Coronary artery (tissue), 2 donors: Measurements from ENCODE around the gene ZNF750.
A peak's percentile ranks its signal among the peaks of the same experiment; 100 is the strongest.

Experiments used
- DNase-seq: peaks from one replicate; pipeline ENCODE4 v3.0.0-alpha.2; 2017; ENCODE audit warnings: low spot score
- H3K27ac ChIP-seq, 2 donors: fragments of 200-600 bp; sonication (generic); one replicate each; pipeline ENCODE4 v1.5.1; 2016 to 2019
- H3K4me3 ChIP-seq: fragments of 200-600 bp; sonication (generic); 2 replicates; pipeline ENCODE4 v1.5.1; 2016; ENCODE audit warnings: mild to moderate bottlenecking, moderate library complexity
- TF ChIP-seq, protein P1 (sequence below): fragments of 200-600 bp; sonication (generic); IDR thresholded peaks from one replicate; pipeline ENCODE4 v1.5.1; 2019; ENCODE audit warnings: antibody characterized with exemption

Gene ZNF750

DNA sequence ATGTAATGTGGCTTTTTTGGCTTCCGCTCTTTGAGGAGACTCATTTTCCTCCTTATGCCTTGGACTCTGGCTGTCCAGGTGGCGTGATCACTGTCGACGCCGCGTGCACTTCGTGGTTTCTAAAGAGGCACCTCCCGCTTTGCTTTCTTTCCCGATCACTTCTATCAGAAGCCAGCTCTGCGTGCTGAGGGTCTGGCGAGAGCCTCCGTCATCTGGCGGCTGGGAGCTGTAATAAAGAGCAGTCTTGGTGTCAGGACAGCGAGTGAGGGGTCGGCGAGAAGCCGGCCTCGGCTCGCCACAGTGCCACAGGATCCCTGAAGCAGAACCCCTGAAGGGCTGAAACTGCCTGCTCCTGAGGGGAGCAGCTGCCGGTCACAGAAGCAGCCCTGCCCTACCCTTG lies 7.4 kb downstream of the ZNF750 start:
- H3K27ac ChIP-seq = no peak overlapping the region
- DNase-seq = no peak
- TF ChIP-seq, protein P1, sequence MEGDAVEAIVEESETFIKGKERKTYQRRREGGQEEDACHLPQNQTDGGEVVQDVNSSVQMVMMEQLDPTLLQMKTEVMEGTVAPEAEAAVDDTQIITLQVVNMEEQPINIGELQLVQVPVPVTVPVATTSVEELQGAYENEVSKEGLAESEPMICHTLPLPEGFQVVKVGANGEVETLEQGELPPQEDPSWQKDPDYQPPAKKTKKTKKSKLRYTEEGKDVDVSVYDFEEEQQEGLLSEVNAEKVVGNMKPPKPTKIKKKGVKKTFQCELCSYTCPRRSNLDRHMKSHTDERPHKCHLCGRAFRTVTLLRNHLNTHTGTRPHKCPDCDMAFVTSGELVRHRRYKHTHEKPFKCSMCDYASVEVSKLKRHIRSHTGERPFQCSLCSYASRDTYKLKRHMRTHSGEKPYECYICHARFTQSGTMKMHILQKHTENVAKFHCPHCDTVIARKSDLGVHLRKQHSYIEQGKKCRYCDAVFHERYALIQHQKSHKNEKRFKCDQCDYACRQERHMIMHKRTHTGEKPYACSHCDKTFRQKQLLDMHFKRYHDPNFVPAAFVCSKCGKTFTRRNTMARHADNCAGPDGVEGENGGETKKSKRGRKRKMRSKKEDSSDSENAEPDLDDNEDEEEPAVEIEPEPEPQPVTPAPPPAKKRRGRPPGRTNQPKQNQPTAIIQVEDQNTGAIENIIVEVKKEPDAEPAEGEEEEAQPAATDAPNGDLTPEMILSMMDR = no peak
- H3K4me3 ChIP-seq = no peak overlapping the region

DNA sequence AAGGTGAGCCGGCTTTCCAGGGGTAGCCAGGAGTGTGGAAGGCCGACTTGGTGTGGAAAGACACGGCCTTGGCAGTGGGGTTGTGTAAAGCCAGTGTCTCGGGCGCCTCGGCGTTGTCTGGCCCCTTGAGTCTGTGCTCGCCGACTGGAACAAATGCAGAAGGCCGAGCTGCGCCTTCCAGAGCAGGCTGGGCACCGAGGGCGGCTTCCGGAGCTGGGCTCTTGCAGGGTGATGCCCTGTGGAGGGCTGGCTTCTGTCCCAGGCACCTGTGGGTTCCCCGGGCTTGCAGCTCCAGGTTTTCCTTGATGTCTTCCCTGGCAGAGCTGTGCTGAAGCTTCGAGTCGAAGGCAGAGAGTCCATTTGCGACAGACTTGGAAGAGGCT lies 8.0 kb downstream of the ZNF750 start:
- no peak for DNase-seq
- TF ChIP-seq, protein P1 = no peak
- Histone ChIP-seq H3K4me3 (no peak overlapping the region), H3K27ac (no peak overlapping the region)

DNA sequence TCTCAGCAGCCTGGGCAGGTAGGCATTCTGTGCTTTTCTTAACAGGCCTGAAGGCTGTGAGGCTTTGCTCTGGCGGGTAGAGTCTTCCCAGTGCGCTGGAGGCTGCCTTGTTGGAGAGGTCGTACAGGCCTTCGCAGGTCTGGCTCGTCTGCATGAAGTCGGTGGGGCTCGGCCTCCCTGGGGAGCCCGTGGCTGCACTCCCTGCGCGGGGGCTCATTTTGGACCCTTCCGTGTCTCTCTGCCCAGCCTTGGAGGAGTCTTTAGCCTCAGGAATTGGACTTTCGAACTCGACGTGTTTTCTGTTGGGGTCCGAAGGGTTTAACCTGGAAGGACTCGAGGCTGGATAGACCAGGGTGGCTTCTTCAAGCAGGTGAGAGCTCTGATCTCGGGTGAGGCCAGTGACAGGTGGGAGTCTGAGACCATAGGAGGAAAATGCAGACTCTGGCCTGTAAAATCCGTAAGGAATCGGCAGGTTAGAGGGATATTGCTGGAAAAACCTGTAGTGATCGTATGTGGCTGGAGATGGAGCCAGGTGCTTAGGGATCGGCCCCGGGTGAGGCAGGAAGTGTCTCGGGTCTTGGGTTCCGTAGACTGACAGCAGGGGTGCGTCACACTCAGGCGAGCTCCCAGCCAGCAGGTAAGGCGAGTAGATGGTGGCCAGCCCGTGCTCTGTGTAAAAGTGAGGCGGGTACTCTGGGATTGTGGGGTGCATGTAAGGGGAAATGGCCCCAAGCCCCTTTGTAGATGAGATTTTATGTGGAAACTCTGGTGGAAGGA lies 8.6 kb downstream of the ZNF750 start:
- TF ChIP-seq, protein P1 = no peak
- H3K27ac ChIP-seq = no peak overlapping the region
- DNase-seq = no peak
- no peak overlapping the region for H3K4me3 ChIP-seq

DNA sequence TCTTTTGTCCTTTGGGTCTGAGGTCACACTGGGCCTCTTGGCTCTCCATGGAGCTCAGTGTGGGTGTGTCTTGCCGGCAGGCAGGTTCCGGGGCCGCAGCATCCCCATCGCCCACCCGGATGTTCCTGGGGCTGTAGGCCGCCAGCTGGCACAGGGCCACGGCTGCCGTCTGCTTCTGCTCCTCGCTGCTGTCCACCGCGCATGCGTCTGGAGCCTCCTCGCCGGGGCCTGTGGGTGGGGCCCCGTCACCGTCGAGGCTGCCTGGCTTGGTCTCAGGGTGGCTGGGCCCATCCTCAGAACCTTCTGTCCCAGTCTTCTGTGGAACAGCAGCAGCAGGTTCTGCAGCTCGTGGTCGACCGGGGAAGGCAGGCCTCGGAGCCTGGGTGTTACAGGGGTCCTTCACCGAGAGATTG lies 9.6 kb downstream of the ZNF750 start:
- TF ChIP-seq, protein P1 = no peak
- DNase-seq = no peak
- H3K4me3 ChIP-seq = peak overlapping the region; percentile 42
- H3K27ac ChIP-seq = no peak overlapping the region

DNA sequence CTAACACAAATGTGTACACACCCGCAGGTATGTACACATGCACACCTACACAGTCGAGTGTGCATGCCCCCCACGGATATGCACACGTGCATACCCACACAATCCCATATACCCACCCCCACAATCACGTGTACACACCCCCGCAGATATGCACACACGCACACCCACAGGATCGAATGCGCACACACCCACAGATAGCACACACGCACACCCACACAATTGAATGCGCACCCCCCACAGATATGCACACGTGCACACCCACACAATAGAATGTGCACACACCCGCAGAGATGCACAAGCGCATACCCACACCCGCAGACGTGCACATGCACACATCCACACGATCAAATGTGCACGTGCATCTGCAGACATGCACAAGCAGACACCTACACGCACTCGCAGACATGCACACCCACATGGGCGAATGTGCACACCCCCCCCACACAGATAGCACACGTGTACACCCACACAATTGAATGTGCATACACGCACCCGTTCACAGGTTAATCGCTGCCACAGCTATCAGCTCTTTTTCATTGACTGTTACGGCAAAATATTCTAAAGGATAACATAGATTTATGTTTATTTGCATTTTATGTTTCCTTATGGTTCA lies 10.8 kb downstream of the ZNF750 start:
- TF ChIP-seq, protein P1 = no peak
- DNase-seq = no peak
- Histone ChIP-seq H3K4me3 (no peak overlapping the region), H3K27ac (no peak overlapping the region)

DNA sequence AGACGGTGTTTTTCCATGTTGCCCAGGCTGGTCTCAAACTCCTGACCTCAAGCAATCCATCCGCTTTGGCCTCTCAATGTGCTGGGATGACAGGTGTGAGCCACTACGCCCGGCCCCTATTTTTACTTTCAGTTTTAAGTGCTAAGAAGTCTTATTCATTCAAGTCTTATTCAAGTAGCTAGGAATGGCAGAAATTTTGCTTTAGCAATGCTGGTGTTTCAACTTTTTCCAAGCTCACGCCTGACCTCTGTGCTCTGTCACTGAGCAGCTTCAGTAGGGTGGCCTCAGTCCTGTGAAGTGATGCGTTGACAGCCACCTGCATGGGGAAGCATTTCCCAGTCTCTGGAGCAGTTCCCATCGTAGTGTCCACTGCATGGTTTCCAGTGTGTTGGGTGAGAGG lies 12.9 kb downstream of the ZNF750 start:
- TF ChIP-seq, protein P1 = no peak
- DNase-seq = no peak
- no peak overlapping the region for H3K4me3 ChIP-seq
- no peak overlapping the region for H3K27ac ChIP-seq

DNA sequence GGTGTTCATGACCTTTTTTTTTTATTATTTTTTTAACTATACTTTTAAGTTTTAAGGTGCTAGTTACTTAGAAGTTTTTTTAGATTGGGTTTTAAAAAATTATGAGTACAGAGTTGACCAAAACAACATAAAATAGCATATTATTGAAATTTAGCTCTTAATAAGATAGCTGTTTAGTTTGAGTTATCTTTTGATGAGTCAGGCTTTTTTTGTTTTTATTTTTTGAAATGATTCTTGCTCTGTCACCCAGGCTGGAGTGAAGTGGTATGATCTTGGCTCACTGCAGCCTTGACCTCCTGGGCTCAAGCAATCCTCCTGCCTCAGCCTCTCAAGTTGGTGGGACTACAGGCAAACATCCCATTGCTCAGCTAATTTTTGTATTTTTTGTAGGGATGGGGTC lies 13.6 kb downstream of the ZNF750 start:
- Histone ChIP-seq H3K27ac (no peak overlapping the region), H3K4me3 (no peak overlapping the region)
- no peak for DNase-seq
- TF ChIP-seq, protein P1 = no peak
